H1 (cell line): ENCODE data around the gene TAOK1. TPM values are rescaled to one million over a fixed set of nuclear protein-coding genes. Genes with fewer than 3 reads are reported as not detected.

Experiments
- BRCA1 ChIP-seq: IDR thresholded peaks from 2 replicates; pipeline ENCODE4 v1.6.1; 2012; ENCODE audit warnings: low read depth, low read length, improper control_type of control experiment
- GTF2F1 ChIP-seq: IDR thresholded peaks from 2 replicates; pipeline ENCODE4 v1.6.1; 2012; ENCODE audit warnings: low read depth, low read length, improper control_type of control experiment, borderline replicate concordance
- HDAC2 ChIP-seq, 2 experiments: fragments of 300-600 bp in 1 of 2; sonication (generic) in 1 of 2; IDR thresholded peaks; 2 replicates each; pipeline ENCODE4 v1.6.1; 2011 to 2012; ENCODE audit warnings: low read depth in 2 of 2, low read length in 2 of 2, mild to moderate bottlenecking in 2 of 2, moderate library complexity in 2 of 2, borderline replicate concordance in 1 of 2, inconsistent platforms in 1 of 2
- KDM5A ChIP-seq: fragments of 200-600 bp; IDR thresholded peaks from 2 replicates; pipeline ENCODE4 v1.7.1; 2012; ENCODE audit warnings: mild to moderate bottlenecking, low read length, inconsistent platforms, mixed read lengths
- SRF ChIP-seq: IDR thresholded peaks from 2 replicates; pipeline ENCODE4 v1.6.1; 2011; ENCODE audit warnings: mild to moderate bottlenecking, low read depth, low read length, moderate library complexity
- polyA plus RNA-seq, 7 experiments: library from polyadenylated mRNA; depleted of rRNA in 3 of 7; stranded (reverse) in 5 of 7; unstranded in 2 of 7; fragments of >200 nt in 5 of 7; fragments of 200-250 nt in 2 of 7; gene quantifications; 1 replicate in 5 of 7; 2 replicates in 1 of 7; 4 replicates in 1 of 7; pipeline versions ENCODE4 v1.2.1 to v1.2.3, GENCODE V29; 2011 to 2013; ENCODE audit warnings: missing spikeins in 2 of 7, mixed read lengths in 2 of 7
- total RNA-seq: library from RNA; stranded (reverse); fragmentation: NEBNext Ultra II Directional; extraction: Animal tissue kit (Norgen Biotek cat#: 25700); gene quantifications from 2 replicates; pipeline ENCODE4 v1.2.1, GENCODE V29; 2021

Gene TAOK1
- total and polyA plus RNA-seq, 2 of the 8 experiments (the other 6 are each of a cell fraction or from before 2014, with no cell fraction given) = 12.2 to 90.6 TPM

DNA sequence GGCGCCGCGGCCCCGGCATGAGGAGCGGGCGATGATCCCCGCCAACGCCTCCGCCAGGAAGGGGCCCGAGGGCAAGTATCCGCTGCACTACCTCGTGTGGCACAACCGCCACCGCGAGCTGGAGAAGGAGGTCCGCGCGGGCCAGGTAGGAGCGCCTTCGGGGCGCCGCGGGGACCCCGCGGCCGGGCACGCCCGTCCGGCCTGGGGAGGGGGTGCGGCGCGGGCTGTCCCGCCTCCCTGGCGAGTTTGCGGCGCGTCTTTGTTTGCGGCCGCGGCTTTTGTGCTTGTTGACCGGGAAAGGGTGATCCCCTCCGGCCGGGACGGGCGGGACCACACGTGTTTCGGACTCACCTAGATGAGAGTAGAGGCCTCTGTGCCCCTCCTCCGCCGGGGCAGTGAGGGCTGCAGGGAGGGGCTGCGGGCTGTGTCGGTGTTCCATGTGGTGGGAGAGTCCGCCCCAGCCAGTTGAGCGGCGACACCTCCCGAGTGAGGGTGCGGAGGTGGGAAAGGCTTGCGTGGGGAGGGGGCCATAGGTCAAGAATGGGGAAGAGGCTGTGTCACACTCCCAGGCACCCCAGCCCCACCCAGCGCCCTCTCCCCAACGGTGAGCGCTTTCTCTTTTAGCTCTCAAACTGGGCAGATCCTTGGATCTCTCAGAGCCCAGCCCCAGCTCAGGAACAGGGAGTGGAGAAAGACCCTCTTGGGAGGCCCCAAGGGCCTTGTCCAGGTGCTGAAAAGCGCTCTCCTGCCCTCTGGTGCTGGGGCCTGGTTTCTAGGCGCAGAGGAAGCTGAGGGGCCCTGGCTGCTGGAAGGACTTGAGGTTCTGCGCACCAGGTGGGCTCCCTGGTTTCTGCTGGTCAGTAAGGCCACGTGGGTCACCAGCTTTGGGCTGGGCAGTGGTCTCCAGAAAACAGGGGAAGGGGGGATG lies 203.7 kb downstream of the TAOK1 start (continued):
- TF ChIP-seq KDM5A (no peak), SRF (no peak), HDAC2 (IDR thresholded peaks at IDR 0.05; ENCODE audit: borderline replicate concordance in 1 of 2, low read depth in 2 of 2, low read length in 2 of 2) (peak; percentile 99 to 100), GTF2F1 (no peak), BRCA1 (no peak)
